HT-29 (cell line): Measurements from ENCODE around the gene CBLC. TPM values are rescaled to one million over a fixed set of nuclear protein-coding genes. Genes with fewer than 3 reads are reported as not detected.
A peak's percentile ranks its signal among the peaks of the same experiment; 100 is the strongest.

Experiments used
- DNase-seq: peaks from one replicate; pipeline ENCODE4 v3.0.0-alpha.2; 2015; ENCODE audit warnings: low spot score
- total RNA-seq: library from RNA; depleted of rRNA; stranded (reverse); fragments of >200 nt; shearing (Covaris generic); gene quantifications from 2 replicates; pipeline ENCODE4 v1.2.3, GENCODE V29; 2014

The CBLC gene
- total RNA-seq, 1 experiment from 2014 or later = 93.2 TPM

DNA sequence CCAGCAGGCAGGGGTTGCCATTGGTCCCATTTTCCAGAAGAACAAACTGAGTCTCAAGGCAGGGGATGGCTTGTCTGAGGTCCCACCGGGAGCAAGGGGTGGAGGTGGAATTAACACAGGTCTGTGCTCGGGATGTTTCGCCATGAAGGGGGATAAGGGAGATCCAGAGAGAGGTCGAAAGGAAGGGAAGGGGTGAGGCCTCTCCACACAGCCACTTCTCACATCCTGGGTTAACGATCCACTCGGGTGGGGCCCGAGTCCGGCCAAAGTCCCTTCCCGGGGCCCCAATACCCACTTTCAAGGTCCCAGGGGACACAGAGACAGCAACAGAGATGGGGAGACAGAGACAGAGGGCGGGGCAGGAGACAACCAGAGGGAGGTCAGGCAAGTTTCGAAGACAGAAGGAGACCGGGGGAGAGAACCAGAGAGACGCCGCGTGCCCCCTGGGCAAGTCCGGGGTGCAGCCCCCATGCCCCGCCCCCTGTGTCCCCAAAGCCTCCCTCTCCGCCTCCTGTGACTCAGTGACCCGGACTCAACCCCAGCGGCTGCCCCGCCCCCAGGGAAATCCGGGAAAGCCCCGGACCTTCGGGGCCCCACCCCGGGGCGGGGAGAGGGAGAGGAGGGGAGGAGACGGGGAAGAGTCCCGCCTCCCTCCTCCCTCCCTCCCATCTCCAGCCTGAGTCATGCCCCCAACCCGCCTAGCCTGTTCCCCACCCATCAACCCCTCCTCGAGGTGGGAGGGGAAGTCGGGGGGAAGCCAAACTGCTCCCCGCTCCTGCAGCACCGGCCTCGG, 30.5 kb upstream of the CBLC start:
- DNase-seq = peak; percentile 99

DNA sequence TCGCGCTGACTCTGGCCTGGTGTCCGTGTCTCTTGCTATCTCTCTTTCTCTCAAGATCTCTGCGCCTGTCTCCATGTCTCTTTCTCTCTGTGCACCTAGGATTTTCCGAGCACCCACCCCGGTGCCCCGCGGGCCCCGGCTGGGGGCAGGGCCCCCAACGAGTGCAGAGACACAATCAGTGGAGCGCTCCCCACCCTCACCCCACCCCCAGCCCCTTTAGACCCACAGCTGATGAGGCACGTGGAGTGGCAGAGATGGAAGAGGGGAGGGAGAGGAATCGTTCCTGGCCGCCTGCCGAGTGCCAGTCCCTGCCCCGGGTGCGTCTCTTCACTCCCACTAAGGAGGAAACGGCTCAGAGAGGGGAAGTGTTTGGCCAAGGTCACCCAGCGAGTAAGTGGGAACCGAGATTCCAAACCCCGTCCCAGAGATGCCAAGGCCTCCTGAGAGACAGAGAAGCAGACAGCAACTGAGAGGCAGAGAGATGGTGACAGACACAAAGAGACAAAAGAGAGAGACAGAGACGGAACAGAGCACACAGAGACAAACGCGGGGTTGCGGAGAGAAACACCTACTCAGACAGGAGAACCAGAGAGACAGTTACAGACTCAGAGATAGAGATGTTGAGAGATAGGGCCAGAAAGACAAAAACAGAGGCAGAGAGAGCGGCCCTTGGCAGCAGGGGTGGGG, 29.8 kb upstream of the CBLC start:
- peak; percentile 91 for DNase-seq

DNA sequence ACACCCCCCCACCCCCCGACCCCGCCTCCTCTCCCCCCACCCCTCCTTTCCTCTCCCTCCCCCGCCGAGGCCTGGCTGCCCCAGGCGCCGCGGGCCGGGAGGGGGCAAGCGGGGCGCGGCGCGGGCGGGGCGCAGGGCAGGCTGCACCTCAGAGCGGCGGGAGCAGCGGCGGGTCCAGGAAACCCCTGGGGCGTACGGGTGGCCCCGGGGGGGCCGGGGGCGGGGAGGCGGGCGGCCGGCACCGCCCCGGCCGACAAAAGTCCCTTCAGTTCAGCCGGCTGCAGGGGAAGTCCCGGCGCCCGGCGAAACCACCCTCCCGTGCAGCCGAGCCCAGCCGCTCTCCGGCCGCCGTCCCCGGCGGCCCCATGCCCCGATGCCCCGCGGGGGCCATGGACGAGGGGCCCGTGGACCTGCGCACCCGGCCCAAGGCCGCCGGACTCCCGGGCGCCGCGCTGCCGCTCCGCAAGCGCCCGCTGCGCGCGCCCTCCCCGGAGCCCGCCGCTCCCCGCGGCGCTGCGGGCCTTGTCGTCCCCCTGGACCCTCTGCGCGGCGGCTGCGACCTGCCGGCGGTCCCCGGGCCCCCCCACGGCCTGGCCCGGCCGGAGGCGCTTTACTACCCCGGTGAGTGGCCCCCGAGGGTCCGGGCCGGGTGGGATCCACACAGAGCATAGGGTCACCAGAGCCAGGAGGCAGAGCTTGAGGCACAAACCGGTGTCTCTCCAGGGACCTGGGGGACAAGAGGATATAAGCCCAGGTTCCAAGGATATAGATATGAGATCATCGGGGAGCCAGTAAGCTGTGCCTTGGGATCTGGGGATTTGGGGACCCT, 29.1 kb upstream of the CBLC start, which contains the start of gene BCL3:
Gene BCL3, plus strand, starts transcription at position 283 of the 829 bp plus-strand sequence. Its CDS starts 83 bp downstream, at position 366.
- DNase-seq = peak; percentile 83

DNA sequence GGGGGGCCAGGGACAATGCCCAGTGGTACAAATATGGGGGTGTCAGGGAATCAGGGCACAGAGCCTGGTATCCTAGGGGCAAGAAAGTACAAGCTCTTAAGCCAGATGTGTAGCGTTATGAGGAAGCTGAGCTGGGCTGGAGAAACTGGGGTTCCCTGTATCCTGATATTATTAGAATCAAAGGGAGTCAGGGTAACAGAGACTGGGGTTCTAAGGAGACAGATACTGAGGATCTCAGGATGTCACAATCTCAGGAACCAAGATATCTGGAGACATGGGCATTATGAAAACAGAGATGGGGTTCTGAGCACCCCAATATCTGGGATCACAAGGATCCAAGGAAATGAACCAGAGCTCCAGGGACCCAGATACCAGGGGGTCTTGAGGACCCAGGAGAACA, 28.4 kb upstream of the CBLC start:
- DNase-seq = no peak

DNA sequence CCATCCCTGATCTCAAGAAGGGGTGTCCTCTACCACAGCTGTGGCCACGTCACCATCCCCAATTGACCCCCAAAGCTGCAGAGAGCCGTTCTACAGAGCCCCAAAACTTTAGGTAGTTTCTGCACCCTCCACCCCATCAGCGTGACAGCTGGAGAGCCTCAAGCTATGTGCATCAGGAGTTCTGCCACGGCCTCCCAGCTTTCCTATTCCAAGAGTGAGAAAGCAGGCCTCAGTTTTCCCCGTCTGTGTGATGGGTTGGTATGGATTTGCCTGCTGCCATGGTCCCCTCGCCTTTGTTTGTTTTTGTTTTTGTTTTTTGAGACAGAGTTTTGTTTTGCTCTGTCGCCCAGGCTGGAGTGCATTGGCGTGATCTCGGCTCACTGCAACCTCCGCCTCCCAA, 27.7 kb upstream of the CBLC start:
- no peak for DNase-seq

GRCh38 chr19:44752123-44752815, 25.4 kb upstream of the CBLC start:
- no peak for DNase-seq

GRCh38 chr19:44752816-44753625, 24.7 kb upstream of the CBLC start:
- DNase-seq = peak; percentile 90

- no peak for DNase-seq
Measured at GRCh38 chr19:44753626-44753931, 24.1 kb upstream of the CBLC start.

- peak; percentile 87 for DNase-seq
Measured at GRCh38 chr19:44753932-44754749, 23.5 kb upstream of the CBLC start.

GRCh38 chr19:44754750-44755080, 23.0 kb upstream of the CBLC start:
- no peak for DNase-seq

GRCh38 chr19:44755219-44755618, 22.5 kb upstream of the CBLC start:
- no peak for DNase-seq

DNA sequence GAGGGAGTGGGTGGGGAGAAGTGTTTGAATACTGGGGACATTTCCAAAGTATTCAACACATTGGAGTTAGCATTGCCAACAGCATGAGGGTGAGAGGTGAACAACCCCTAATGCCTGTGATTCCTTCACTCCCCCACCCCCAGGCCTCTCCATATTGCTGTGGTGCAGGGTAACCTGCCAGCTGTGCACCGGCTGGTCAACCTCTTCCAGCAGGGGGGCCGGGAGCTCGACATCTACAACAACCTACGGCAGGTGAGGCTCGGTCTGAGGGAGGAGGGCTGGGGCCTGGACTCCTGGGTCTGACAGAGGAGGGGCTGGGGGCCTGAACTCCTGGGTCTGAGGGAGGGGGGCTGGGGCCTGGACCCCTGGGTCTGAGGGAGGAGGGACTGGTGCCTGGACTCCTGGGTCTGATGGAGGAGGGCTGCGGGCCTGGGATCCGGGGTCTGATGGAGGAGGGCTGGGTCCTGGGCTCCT, 21.6 kb upstream of the CBLC start:
- DNase-seq = no peak

DNA sequence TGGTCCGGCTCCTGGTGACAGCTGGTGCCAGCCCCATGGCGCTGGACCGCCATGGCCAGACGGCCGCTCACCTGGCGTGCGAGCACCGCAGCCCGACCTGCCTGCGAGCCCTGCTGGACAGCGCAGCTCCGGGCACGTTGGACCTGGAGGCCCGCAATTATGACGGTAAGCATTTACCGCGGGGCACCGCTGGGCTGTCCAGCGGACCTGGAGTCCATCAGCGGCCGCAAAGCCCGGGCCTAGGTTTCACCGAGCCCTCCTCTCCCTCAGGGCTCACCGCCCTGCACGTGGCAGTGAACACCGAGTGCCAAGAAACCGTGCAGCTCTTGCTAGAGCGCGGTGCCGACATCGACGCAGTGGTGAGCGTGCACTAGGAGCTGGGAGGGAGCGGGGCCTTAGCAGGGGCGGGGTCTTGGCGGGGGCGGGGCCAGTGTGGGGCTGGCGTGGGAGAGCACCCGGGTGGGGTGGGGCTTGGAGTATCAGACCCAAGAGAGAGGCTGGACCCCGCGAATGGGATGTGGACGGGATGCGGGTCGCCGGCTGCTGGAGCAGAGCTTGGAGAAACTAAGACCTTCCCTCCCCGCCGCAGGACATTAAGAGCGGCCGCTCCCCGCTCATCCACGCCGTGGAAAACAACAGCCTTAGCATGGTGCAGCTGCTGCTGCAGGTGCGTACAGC, 20.5 kb upstream of the CBLC start:
- no peak for DNase-seq

GRCh38 chr19:44757735-44758505, 19.8 kb upstream of the CBLC start:
- no peak for DNase-seq

DNA sequence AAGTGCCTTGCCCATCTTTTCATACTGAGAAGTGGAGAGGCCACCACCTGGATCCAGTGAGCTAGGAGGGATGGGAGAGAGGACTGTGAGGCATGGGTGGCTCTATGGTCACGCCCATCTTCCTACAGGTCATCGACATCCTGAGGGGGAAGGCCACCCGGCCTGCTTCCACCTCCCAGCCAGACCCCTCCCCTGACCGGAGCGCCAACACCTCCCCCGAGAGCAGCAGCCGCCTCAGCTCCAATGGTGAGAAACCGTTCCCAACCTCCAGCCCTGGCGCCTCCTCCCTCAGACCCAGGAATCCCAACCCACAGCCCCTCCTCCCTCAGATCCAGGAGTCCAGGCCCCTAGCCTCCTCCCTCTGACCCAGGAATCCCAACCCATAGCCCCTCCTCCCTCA, 19.1 kb upstream of the CBLC start:
- no peak for DNase-seq

GRCh38 chr19:44759083-44759804, 18.4 kb upstream of the CBLC start:
- no peak for DNase-seq

DNA sequence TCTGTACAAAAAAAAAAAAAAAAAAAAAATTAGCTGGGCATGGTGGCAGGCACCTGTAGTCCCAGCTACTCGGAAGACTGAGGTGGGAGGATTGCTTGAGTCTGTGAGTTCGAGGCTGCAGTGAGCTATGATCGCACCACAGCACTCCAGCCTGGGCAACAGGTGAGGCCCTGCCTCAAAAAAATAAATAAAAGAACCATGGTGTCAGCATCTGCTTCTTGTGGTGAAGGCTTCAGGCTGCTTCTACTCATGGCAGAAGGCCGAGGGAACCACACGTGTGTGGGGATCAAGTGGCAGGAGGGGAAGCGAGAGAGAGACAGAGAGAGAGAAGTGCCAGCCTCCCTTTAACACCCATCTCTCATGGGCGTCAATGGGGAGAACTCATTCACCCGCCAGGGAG, 15.7 kb upstream of the CBLC start:
- no peak for DNase-seq
